SK-N-SH (cell line): Measurements from ENCODE around the gene ENHO. TPM values are rescaled to one million over a fixed set of nuclear protein-coding genes. Genes with fewer than 3 reads are reported as not detected.

ENCODE experiments used
- CTCF ChIA-PET: fragments of 300-600, 350-600 bp; formaldehyde crosslinking; extraction: SDS; loops from one replicate; lab custom pipeline; 2021; lab: Yijun Ruan, JAX
- POLR2A ChIA-PET: fragments of 350-600 bp; sonication (Branson Sonifier 250); formaldehyde crosslinking; extraction: SDS; loops from one replicate; lab custom pipeline; 2020; ENCODE audit warnings: antibody characterized with exemption, inconsistent platforms; lab: Yijun Ruan, JAX
- DNase-seq: peaks from one replicate; pipeline ENCODE4 v3.0.0; 2012
- H2AFZ ChIP-seq: fragments of 200-600 bp; sonication (generic); 2 replicates; pipeline ENCODE4 v1.8.1; 2016; ENCODE audit warnings: antibody characterized with exemption, mild to moderate bottlenecking, low read depth
- H3F3A ChIP-seq: fragments of 200-600 bp; sonication (generic); replicated peaks from 2 replicates; pipeline ENCODE3; 2016; ENCODE audit warnings: antibody characterized with exemption, mild to moderate bottlenecking; ENCODE audit not compliant: insufficient read depth
- H3K27ac ChIP-seq, 2 experiments: fragments of 200-500 bp in 1 of 2; fragments of 200-600 bp in 1 of 2; sonication (Bioruptor generic) in 1 of 2; sonication (generic), shearing (Covaris generic) in 1 of 2; 2 replicates each; pipeline versions ENCODE4 v1.5.1 to v1.6.1; 2014 to 2016; ENCODE audit warnings: low read depth in 2 of 2, inconsistent platforms in 1 of 2, low read length in 1 of 2, mild to moderate bottlenecking in 1 of 2, mixed read lengths in 1 of 2
- H3K27me3 ChIP-seq: fragments of 200-600 bp; sonication (generic), shearing (Covaris generic); 2 replicates; pipeline ENCODE4 v1.6.1; 2016; ENCODE audit warnings: mixed run types; ENCODE audit not compliant: insufficient read depth
- H3K36me3 ChIP-seq, 2 experiments: fragments of 200-500 bp in 1 of 2; fragments of 200-600 bp in 1 of 2; sonication (Bioruptor generic) in 1 of 2; sonication (generic) in 1 of 2; replicated peaks in 1 of 2; 2 replicates each; pipeline versions ENCODE3 to v1.5.1; 2014 to 2016; ENCODE audit warnings: low read length in 1 of 2, mild to moderate bottlenecking in 1 of 2; ENCODE audit not compliant: insufficient read depth in 2 of 2, control insufficient read depth in 1 of 2
- H3K4me1 ChIP-seq, 2 experiments: fragments of 200-500 bp in 1 of 2; fragments of 200-600 bp in 1 of 2; sonication (Bioruptor generic) in 1 of 2; sonication (generic), shearing (Covaris generic) in 1 of 2; 2 replicates each; pipeline versions ENCODE4 v1.5.1 to v1.6.1; 2014 to 2016; ENCODE audit warnings: low read depth in 1 of 2, low read length in 1 of 2, mixed run types in 1 of 2; ENCODE audit not compliant: insufficient read depth in 2 of 2, control insufficient read depth in 1 of 2
- H3K4me2 ChIP-seq: fragments of 200-600 bp; sonication (generic), shearing (Covaris generic); 2 replicates; pipeline ENCODE4 v1.6.1; 2017; ENCODE audit warnings: mixed run types
- H3K4me3 ChIP-seq, 2 experiments: fragments of 200-500 bp in 1 of 2; fragments of 200-600 bp in 1 of 2; sonication (Bioruptor generic) in 1 of 2; sonication (generic), shearing (Covaris generic) in 1 of 2; 2 replicates each; pipeline versions ENCODE4 v1.5.1 to v1.8.1; 2014 to 2016; ENCODE audit warnings: low read depth in 2 of 2, inconsistent platforms in 1 of 2, low read length in 1 of 2, mild to moderate bottlenecking in 1 of 2, mixed read lengths in 1 of 2, moderate library complexity in 1 of 2
- H3K79me2 ChIP-seq: fragments of 200-600 bp; sonication (generic); 2 replicates; pipeline ENCODE4 v1.8.1; 2017; ENCODE audit warnings: mild to moderate bottlenecking; ENCODE audit not compliant: insufficient read depth
- H3K9ac ChIP-seq: fragments of 200-600 bp; sonication (generic); 2 replicates; pipeline ENCODE4 v1.6.1; 2017; ENCODE audit warnings: mixed run types
- H3K9me2 ChIP-seq: fragments of 200-600 bp; sonication (generic); 2 replicates; pipeline ENCODE4 v1.6.1; 2017; ENCODE audit warnings: mixed run types
- H3K9me3 ChIP-seq: fragments of 200-600 bp; sonication (generic); 2 replicates; pipeline ENCODE4 v1.6.1; 2017; ENCODE audit warnings: mixed run types, mild to moderate bottlenecking, moderate library complexity
- H4K20me1 ChIP-seq: fragments of 200-600 bp; sonication (generic); 2 replicates; pipeline ENCODE4 v1.6.1; 2017; ENCODE audit warnings: mild to moderate bottlenecking, mixed run types; ENCODE audit not compliant: insufficient read depth
- EP300 ChIP-seq, 2 experiments: IDR thresholded peaks; 2 replicates each; pipeline versions ENCODE4 v1.4.0 to v1.6.1; 2012; ENCODE audit warnings: borderline replicate concordance in 1 of 2, low read depth in 1 of 2, low read length in 1 of 2
- EZH2phosphoT487 ChIP-seq: fragments of 200-600 bp; sonication (generic); IDR thresholded peaks from 2 replicates; pipeline ENCODE4 v1.6.1; 2017; ENCODE audit warnings: low read depth, mixed run types, mild to moderate bottlenecking, antibody characterized with exemption, moderate library complexity, borderline replicate concordance
- FOXJ3 ChIP-seq: sonication (generic); formaldehyde crosslinking; IDR thresholded peaks from 2 replicates; pipeline ENCODE4 v1.5.1; 2020; ENCODE audit warnings: mild to moderate bottlenecking, missing genetic modification reagents
- MEF2A ChIP-seq: IDR thresholded peaks from 2 replicates; pipeline ENCODE4 v1.4.0; 2012; ENCODE audit warnings: low read depth, borderline replicate concordance
- MXI1 ChIP-seq: IDR thresholded peaks from 2 replicates; pipeline ENCODE4 v1.6.1; 2012; ENCODE audit warnings: mild to moderate bottlenecking, low read depth, low read length, improper control_type of control experiment
- NFIC ChIP-seq: IDR thresholded peaks from 2 replicates; pipeline ENCODE4 v1.4.0; 2012; ENCODE audit warnings: borderline replicate concordance
- POLR2AphosphoS5 ChIP-seq: IDR thresholded peaks from 2 replicates; pipeline ENCODE4 v1.6.1; 2012; ENCODE audit warnings: low read depth, low read length
- RAD21 ChIP-seq: IDR thresholded peaks from 2 replicates; pipeline ENCODE4 v1.6.1; 2012; ENCODE audit warnings: mild to moderate bottlenecking, low read length
- RCOR1 ChIP-seq: fragments of 150-350 bp; IDR thresholded peaks from 2 replicates; pipeline ENCODE4 v1.6.1; 2017; ENCODE audit warnings: antibody characterized with exemption, low read length
- RFX5 ChIP-seq: IDR thresholded peaks from 2 replicates; pipeline ENCODE4 v1.6.1; 2012; ENCODE audit warnings: mild to moderate bottlenecking, improper control_type of control experiment, low read length
- RXRA ChIP-seq: IDR thresholded peaks from 2 replicates; pipeline ENCODE4 v1.4.0; 2012; ENCODE audit warnings: low read depth, mild to moderate bottlenecking, borderline replicate concordance
- SMC3 ChIP-seq: IDR thresholded peaks from 2 replicates; pipeline ENCODE4 v1.6.1; 2012; ENCODE audit warnings: low read depth, low read length, improper control_type of control experiment
- TCF12 ChIP-seq: IDR thresholded peaks from 2 replicates; pipeline ENCODE4 v1.4.0; 2012
- WGBS: methylation state at CpG from one replicate; pipeline ENCODE4 v1.1.6; 2017; ENCODE audit warnings: low lambda C conversion rate; 5-methylcytosine and 5-hydroxymethylcytosine counted together
- polyA plus RNA-seq, 3 experiments: library from polyadenylated mRNA; depleted of rRNA; stranded (reverse); fragments of >200 nt; gene quantifications; 2 replicates each; pipeline ENCODE4 v1.2.3, GENCODE V29; 2012
- TF ChIP-seq, protein P1 (sequence below): IDR thresholded peaks from 2 replicates; pipeline ENCODE4 v1.4.0; 2012; ENCODE audit warnings: low read depth
- TF ChIP-seq, protein P2 (sequence below): IDR thresholded peaks from 2 replicates; pipeline ENCODE4 v1.6.1; 2012; ENCODE audit warnings: mild to moderate bottlenecking, low read depth, low read length, moderate library complexity

Gene ENHO
- polyA plus RNA-seq, 1 of the 3 experiments (the other 2 are of a cell fraction) = 1.5 TPM

DNA sequence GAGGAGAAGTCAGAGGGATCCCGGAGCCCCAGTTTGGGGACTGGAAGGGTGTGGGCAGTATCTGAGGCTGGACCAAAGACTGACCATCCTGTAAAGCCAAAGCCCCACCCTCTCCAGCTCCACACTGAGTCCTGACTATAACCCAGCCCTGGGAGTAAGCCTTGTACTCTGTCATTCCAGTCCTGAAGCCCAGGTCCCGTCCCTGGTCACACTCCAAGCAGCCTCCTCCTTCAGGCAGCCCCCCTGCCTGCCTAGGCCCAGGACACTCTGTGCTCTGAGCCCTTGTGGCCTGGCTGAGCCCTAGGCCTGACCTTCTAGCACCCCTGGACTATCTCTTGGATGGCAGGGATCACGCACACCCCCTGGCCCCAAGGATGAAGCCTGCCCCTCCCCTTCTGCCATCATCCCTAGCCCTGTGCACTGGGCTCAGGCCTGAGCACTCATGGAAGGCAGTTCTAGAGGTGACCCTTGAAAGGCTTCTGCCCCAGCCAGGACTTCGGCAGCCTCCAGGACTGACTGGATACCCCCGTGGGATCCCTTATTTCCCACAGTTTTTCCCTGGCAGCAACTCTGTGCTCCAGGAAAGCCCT is 28.0 kb upstream of the ENHO start:
- Histone ChIP-seq H3K27me3 (no peaks in the 10 kb centered on the region; the same call in 1 of the 2 replicates), H3K27ac (no peak overlapping the region), H3K9ac (no peak overlapping the region), H3K79me2 (no peaks in the 10 kb centered on the region), H3K4me2 (no peak overlapping the region), H3K9me2 (no peaks in the 10 kb centered on the region), H3K36me3 (no peaks in the 10 kb centered on the region), H3K4me3 (no peak overlapping the region), H3K4me1 (peaks cover 0 to 69% of the 10 kb centered on the region in 2 experiments; a peak in 1 of 4 replicates), H3F3A (no peaks in the 10 kb centered on the region), H2AFZ (no peak overlapping the region), H4K20me1 (no peaks in the 10 kb centered on the region), H3K9me3 (no peaks in the 10 kb centered on the region)
- peak; percentile 16 for DNase-seq
- 56% methylated on average over 4 of the region's 5 CpGs for WGBS
- POLR2A ChIA-PET = no interaction called here
- no peak for TF ChIP-seq NFIC
- TF ChIP-seq, protein P1, sequence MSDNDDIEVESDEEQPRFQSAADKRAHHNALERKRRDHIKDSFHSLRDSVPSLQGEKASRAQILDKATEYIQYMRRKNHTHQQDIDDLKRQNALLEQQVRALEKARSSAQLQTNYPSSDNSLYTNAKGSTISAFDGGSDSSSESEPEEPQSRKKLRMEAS = no peak
- no peak for TF ChIP-seq MXI1
- no peak for TF ChIP-seq RAD21
- TF ChIP-seq RCOR1 = no peak
- TF ChIP-seq MEF2A = no peak
- no peak for TF ChIP-seq SMC3
- no peak for TF ChIP-seq RXRA
- no peak for TF ChIP-seq EP300 (IDR thresholded peaks at IDR 0.05; ENCODE audit: borderline replicate concordance in 1 of 2, low read depth in 1 of 2, low read length in 1 of 2)
- no peak for TF ChIP-seq RFX5
- no peak for TF ChIP-seq TCF12
- CTCF ChIA-PET = interaction anchor here (0.7 to 18.0 kb wide), 8 partner anchors 16 to 114 kb away, joined by 3 to 507 read pairs (median 29); partner anchors contain the start of gene CNTFR

DNA sequence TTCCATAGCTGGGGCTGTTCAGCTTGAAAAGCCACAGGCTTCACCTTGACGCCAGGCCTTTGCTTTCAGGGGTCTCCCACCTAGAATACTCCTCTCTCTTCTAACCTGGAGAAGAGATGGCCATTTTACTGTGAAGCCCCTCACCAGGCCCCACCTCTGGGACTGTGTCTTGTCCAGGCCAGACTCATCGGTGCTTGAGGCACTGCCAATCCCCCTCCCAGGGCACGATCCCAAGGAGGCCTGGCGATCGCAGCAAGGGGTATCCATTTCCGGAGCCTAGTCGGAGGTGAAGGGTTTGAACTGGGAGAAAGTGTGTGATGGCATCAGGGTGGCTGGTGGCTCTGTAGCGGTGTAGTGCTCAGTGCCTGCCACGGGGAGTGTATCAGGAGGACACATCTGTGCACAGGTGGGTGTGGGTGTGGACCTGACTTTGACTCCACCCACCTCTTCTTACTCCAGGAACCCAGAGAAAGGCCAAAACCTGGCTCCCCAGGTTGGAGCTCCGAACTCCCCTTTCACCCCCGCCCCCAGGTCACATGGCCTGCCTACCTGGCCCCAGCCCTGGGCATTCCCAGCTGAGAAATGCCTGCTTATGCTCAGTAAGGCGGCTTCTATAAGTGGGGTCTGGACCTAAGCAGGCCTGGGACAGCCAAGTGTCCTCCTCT is 27.4 kb upstream of the ENHO start:
- TF ChIP-seq POLR2AphosphoS5 (no peak), EZH2phosphoT487 (no peak), SMC3 (no peak), FOXJ3 (CRISPR knock-in tag) (no peak)
- TF ChIP-seq, protein P2, sequence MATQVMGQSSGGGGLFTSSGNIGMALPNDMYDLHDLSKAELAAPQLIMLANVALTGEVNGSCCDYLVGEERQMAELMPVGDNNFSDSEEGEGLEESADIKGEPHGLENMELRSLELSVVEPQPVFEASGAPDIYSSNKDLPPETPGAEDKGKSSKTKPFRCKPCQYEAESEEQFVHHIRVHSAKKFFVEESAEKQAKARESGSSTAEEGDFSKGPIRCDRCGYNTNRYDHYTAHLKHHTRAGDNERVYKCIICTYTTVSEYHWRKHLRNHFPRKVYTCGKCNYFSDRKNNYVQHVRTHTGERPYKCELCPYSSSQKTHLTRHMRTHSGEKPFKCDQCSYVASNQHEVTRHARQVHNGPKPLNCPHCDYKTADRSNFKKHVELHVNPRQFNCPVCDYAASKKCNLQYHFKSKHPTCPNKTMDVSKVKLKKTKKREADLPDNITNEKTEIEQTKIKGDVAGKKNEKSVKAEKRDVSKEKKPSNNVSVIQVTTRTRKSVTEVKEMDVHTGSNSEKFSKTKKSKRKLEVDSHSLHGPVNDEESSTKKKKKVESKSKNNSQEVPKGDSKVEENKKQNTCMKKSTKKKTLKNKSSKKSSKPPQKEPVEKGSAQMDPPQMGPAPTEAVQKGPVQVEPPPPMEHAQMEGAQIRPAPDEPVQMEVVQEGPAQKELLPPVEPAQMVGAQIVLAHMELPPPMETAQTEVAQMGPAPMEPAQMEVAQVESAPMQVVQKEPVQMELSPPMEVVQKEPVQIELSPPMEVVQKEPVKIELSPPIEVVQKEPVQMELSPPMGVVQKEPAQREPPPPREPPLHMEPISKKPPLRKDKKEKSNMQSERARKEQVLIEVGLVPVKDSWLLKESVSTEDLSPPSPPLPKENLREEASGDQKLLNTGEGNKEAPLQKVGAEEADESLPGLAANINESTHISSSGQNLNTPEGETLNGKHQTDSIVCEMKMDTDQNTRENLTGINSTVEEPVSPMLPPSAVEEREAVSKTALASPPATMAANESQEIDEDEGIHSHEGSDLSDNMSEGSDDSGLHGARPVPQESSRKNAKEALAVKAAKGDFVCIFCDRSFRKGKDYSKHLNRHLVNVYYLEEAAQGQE = no peak
- Histone ChIP-seq H3K36me3 (no peaks in the 10 kb centered on the region), H3K9me2 (no peaks in the 10 kb centered on the region), H3K4me3 (no peak overlapping the region), H3K9me3 (no peaks in the 10 kb centered on the region), H3K79me2 (no peaks in the 10 kb centered on the region), H3K4me2 (no peak overlapping the region), H3K4me1 (peaks cover 0 to 64% of the 10 kb centered on the region in 2 experiments; a peak in 1 of 4 replicates), H3K27me3 (no peaks in the 10 kb centered on the region; the same call in 1 of the 2 replicates), H3K9ac (no peak overlapping the region), H3K27ac (no peak overlapping the region), H3F3A (no peaks in the 10 kb centered on the region), H2AFZ (no peak overlapping the region), H4K20me1 (no peaks in the 10 kb centered on the region)
- ChIA-PET CTCF (interaction anchor here (0.9 to 18.0 kb wide), 10 partner anchors 10 to 146 kb away, joined by 3 to 507 read pairs (median 50); partner anchors contain the start of gene CNTFR), POLR2A (no interaction called here)
- WGBS = 76% methylated on average over 10 of the region's 12 CpGs
- DNase-seq = peak; percentile 7
